HUES48 (cell line): Measurements from ENCODE around the gene TRPM6.
"Not testable (repeated sequence)": the region's sequence is repeated elsewhere in the genome, so short reads cannot be mapped to it uniquely, and the experiment has no call there.

ENCODE experiments used
- H3K27ac ChIP-seq: one replicate; pipeline ENCODE4 v1.7.0; 2013; ENCODE audit warnings: low read depth, low read length, inconsistent platforms
- H3K27me3 ChIP-seq: 2 replicates; pipeline ENCODE4 v1.6.1; 2013; ENCODE audit warnings: mild to moderate bottlenecking, low read length; ENCODE audit not compliant: control insufficient read depth, insufficient read depth
- H3K36me3 ChIP-seq: 2 replicates; pipeline ENCODE4 v1.6.1; 2013; ENCODE audit warnings: low read length; ENCODE audit not compliant: control insufficient read depth, insufficient read depth
- H3K4me1 ChIP-seq: 2 replicates; pipeline ENCODE4 v1.6.1; 2013; ENCODE audit warnings: mild to moderate bottlenecking, low read length; ENCODE audit not compliant: control insufficient read depth, insufficient read depth
- H3K4me3 ChIP-seq: 2 replicates; pipeline ENCODE4 v1.5.1; 2013; ENCODE audit warnings: mild to moderate bottlenecking, low read depth, low read length
- H3K9ac ChIP-seq: 2 replicates; pipeline ENCODE4 v1.6.1; 2013; ENCODE audit warnings: mild to moderate bottlenecking, low read depth, low read length, moderate library complexity
- H3K9me3 ChIP-seq: 2 replicates; pipeline ENCODE4 v1.6.1; 2013; ENCODE audit warnings: low read length; ENCODE audit not compliant: control insufficient read depth, insufficient read depth

Gene TRPM6

GRCh38 chr9:74887981-74888370 lies 255 bp upstream of the TRPM6 start:
- peaks cover 6% of the 10 kb centered on the region for H3K4me1 ChIP-seq
- no peaks in the 10 kb centered on the region for H3K36me3 ChIP-seq
- H3K9me3 ChIP-seq = no peaks in the 10 kb centered on the region
- no peak overlapping the region for H3K9ac ChIP-seq
- H3K4me3 ChIP-seq = peak overlapping the region; percentile 84
- peak overlapping the region; percentile 2 for H3K27ac ChIP-seq
- H3K27me3 ChIP-seq = peaks cover 10% of the 10 kb centered on the region

- Histone ChIP-seq H3K27me3 (no peaks in the 10 kb centered on the region), H3K4me1 (no peaks in the 10 kb centered on the region), H3K36me3 (no peaks in the 10 kb centered on the region), H3K27ac (no peak overlapping the region), H3K4me3 (no peak overlapping the region), H3K9me3 (no peaks in the 10 kb centered on the region), H3K9ac (no peak overlapping the region)
Measured at GRCh38 chr9:74876382-74876949, 11.3 kb downstream of the TRPM6 start.

GRCh38 chr9:74875656-74876055 lies 12.1 kb downstream of the TRPM6 start:
- no peak overlapping the region for H3K4me3 ChIP-seq
- no peaks in the 10 kb centered on the region for H3K4me1 ChIP-seq
- no peaks in the 10 kb centered on the region for H3K36me3 ChIP-seq
- no peaks in the 10 kb centered on the region for H3K27me3 ChIP-seq
- H3K9ac ChIP-seq = no peak overlapping the region
- H3K27ac ChIP-seq = no peak overlapping the region
- H3K9me3 ChIP-seq = no peaks in the 10 kb centered on the region

GRCh38 chr9:74874220-74874619 lies 13.5 kb downstream of the TRPM6 start:
- no peaks in the 10 kb centered on the region for H3K36me3 ChIP-seq
- no peaks in the 10 kb centered on the region for H3K4me1 ChIP-seq
- no peak overlapping the region for H3K27ac ChIP-seq
- H3K9me3 ChIP-seq = no peaks in the 10 kb centered on the region
- H3K27me3 ChIP-seq = no peaks in the 10 kb centered on the region
- no peak overlapping the region for H3K9ac ChIP-seq
- H3K4me3 ChIP-seq = no peak overlapping the region

GRCh38 chr9:74872619-74873233 lies 15.0 kb downstream of the TRPM6 start:
- Histone ChIP-seq H3K36me3 (no peaks in the 10 kb centered on the region), H3K27ac (no peak overlapping the region), H3K4me3 (no peak overlapping the region), H3K9me3 (no peaks in the 10 kb centered on the region), H3K27me3 (no peaks in the 10 kb centered on the region), H3K9ac (no peak overlapping the region), H3K4me1 (no peaks in the 10 kb centered on the region)

GRCh38 chr9:74867483-74867882 lies 20.2 kb downstream of the TRPM6 start:
- H3K4me1 ChIP-seq = no peaks in the 10 kb centered on the region

GRCh38 chr9:74865177-74865576 lies 22.5 kb downstream of the TRPM6 start:
- Histone ChIP-seq H3K27ac (no peak overlapping the region), H3K4me3 (no peak overlapping the region), H3K4me1 (no peaks in the 10 kb centered on the region), H3K36me3 (no peaks in the 10 kb centered on the region), H3K9ac (no peak overlapping the region), H3K9me3 (no peaks in the 10 kb centered on the region), H3K27me3 (no peaks in the 10 kb centered on the region)

More at GRCh38 chr9:74867483-74867882, 20.2 kb downstream of the TRPM6 start:
- H3K27ac ChIP-seq = no peak overlapping the region
- H3K36me3 ChIP-seq = no peaks in the 10 kb centered on the region
- H3K27me3 ChIP-seq = no peaks in the 10 kb centered on the region
- no peak overlapping the region for H3K9ac ChIP-seq
- no peaks in the 10 kb centered on the region for H3K9me3 ChIP-seq
- no peak overlapping the region for H3K4me3 ChIP-seq

GRCh38 chr9:74861773-74862474 lies 25.8 kb downstream of the TRPM6 start:
- Histone ChIP-seq H3K4me3 (no peak overlapping the region), H3K9me3 (no peaks in the 10 kb centered on the region), H3K27ac (no peak overlapping the region), H3K27me3 (no peaks in the 10 kb centered on the region), H3K36me3 (no peaks in the 10 kb centered on the region), H3K9ac (no peak overlapping the region), H3K4me1 (no peaks in the 10 kb centered on the region)

GRCh38 chr9:74861071-74861470 lies 26.6 kb downstream of the TRPM6 start:
- Histone ChIP-seq H3K27ac (no peak overlapping the region), H3K27me3 (no peaks in the 10 kb centered on the region), H3K4me3 (no peak overlapping the region), H3K9me3 (no peaks in the 10 kb centered on the region), H3K4me1 (no peaks in the 10 kb centered on the region), H3K36me3 (no peaks in the 10 kb centered on the region), H3K9ac (no peak overlapping the region)

GRCh38 chr9:74860247-74860646 lies 27.5 kb downstream of the TRPM6 start:
- H3K36me3 ChIP-seq, H3K4me1 ChIP-seq, H3K9ac ChIP-seq, H3K4me3 ChIP-seq, H3K27me3 ChIP-seq, H3K9me3 ChIP-seq, H3K27ac ChIP-seq: not testable (repeated sequence)

- Histone ChIP-seq H3K9me3 (no peaks in the 10 kb centered on the region), H3K27ac (no peak overlapping the region), H3K9ac (no peak overlapping the region), H3K4me1 (no peaks in the 10 kb centered on the region), H3K4me3 (no peak overlapping the region), H3K36me3 (no peaks in the 10 kb centered on the region), H3K27me3 (no peaks in the 10 kb centered on the region)
Measured at GRCh38 chr9:74859786-74860185, 27.9 kb downstream of the TRPM6 start.
